Measurements from ENCODE around the gene LCE2C.

LCE2C gene

GRCh38 chr1:152725261-152725660 is 50.2 kb downstream of the LCE2C start:
- DNase-seq (ENCODE audit: low spot score) = no peak
